Measurements from ENCODE around the gene ZNF473. TPM values are rescaled to one million over a fixed set of nuclear protein-coding genes. Genes with fewer than 3 reads are reported as not detected.
"Not testable (repeated sequence)": the region's sequence is repeated elsewhere in the genome, so short reads cannot be mapped to it uniquely, and the experiment has no call there.

The ZNF473 gene
- total and polyA plus RNA-seq, 2 experiments from 2014 or later = 3.3 to 18.9 TPM

DNA sequence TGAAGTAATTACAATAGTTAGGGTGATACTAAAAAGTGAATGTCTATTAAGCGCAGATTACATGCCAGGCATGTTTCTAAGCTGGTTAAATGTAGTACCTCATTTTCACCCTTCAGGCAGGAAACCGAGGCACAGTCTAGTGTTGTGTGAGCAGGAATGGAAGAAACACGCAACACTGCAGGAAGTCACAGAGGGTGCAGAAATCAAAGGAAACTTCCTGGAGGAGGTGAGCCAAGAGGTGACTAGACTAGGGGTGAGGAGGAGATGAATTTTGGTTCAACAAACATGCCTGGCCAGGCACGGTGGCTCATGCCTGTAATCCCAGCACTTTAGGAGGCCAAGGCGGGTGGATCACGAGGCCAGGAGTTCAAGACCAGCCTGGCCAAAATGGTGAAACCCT is 41.8 kb downstream of the ZNF473 start:
- no peaks in the 10 kb centered on the region for H3K79me2 ChIP-seq (replicated peaks; ENCODE audit: insufficient read depth)
- no peaks in the 10 kb centered on the region for H3K36me3 ChIP-seq (ENCODE audit: insufficient read depth)
- peaks cover 35% of the 10 kb centered on the region for H3K36me3 Mint-ChIP-seq (ENCODE audit: low read depth)
- H4K20me1 ChIP-seq (replicated peaks; ENCODE audit: insufficient read depth) = no peaks in the 10 kb centered on the region
- no peaks in the 10 kb centered on the region for H3F3A ChIP-seq (replicated peaks; ENCODE audit: low read depth)
- no peak overlapping the region for H2AFZ ChIP-seq
- H3K27ac Mint-ChIP-seq = no peak overlapping the region
- TF ChIP-seq STAT1 (IDR thresholded peaks at IDR 0.05; ENCODE audit: unreplicated experiment) (no peak), NANOG (IDR thresholded peaks at IDR 0.05; ENCODE audit: borderline replicate concordance) (no peak), JUNB (IDR thresholded peaks at IDR 0.05; ENCODE audit: unreplicated experiment) (no peak)
- peaks cover 92% of the 10 kb centered on the region for H3K9me3 Mint-ChIP-seq
- no peak overlapping the region for H3K4me3 ChIP-seq
- no peaks in the 10 kb centered on the region for H3K4me1 Mint-ChIP-seq
- H3K4me3 Mint-ChIP-seq = no peak overlapping the region; the same call in 2 of the 3 replicates
- peaks cover 6% of the 10 kb centered on the region for H3K27me3 Mint-ChIP-seq (ENCODE audit: insufficient read depth, low read depth, poor library complexity)
- ATAC-seq (no peak), DNase-seq (ENCODE audit: low spot score) (no peak)
- no peaks in the 10 kb centered on the region for H3K9me2 ChIP-seq (ENCODE audit: insufficient read depth)
- no peak overlapping the region for H3K4me2 ChIP-seq
- no peaks in the 10 kb centered on the region for H3K27me3 ChIP-seq (ENCODE audit: insufficient read depth)
- H3K27ac ChIP-seq (ENCODE audit: low read depth) = no peak overlapping the region
- H3K4me1 ChIP-seq (ENCODE audit: insufficient read depth) = no peaks in the 10 kb centered on the region

DNA sequence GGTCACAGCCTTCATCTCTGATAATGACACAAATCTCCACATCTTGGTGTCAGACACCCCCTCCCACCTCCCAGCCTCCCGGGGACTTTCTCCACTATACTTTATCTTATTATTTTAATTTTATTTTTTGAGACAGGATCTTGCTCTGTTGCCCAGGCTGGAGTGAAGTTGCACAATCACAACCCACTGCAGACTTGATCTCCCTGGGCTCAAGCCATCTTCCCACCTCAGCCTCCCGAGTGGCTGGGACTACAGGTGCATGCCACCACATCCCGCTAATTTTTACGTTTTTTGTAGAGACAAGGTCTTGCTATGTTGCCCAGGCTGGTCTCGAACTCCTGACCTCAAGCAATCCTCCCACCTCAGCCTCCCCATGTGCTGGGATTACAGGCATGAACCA is 42.6 kb downstream of the ZNF473 start:
- H3K4me1 Mint-ChIP-seq; H4K20me1 ChIP-seq (replicated peaks; ENCODE audit: insufficient read depth); H3K4me3 ChIP-seq; H3K27ac Mint-ChIP-seq; H3K9me2 ChIP-seq (ENCODE audit: insufficient read depth); H3K27me3 ChIP-seq (ENCODE audit: insufficient read depth); ATAC-seq; H3K79me2 ChIP-seq (replicated peaks; ENCODE audit: insufficient read depth); H3K4me3 Mint-ChIP-seq; DNase-seq (ENCODE audit: low spot score); H3F3A ChIP-seq (replicated peaks; ENCODE audit: low read depth); H3K4me2 ChIP-seq; H3K27me3 Mint-ChIP-seq (ENCODE audit: insufficient read depth, low read depth, poor library complexity); H3K36me3 ChIP-seq (ENCODE audit: insufficient read depth); H3K27ac ChIP-seq (ENCODE audit: low read depth); H2AFZ ChIP-seq; H3K4me1 ChIP-seq (ENCODE audit: insufficient read depth): not testable (repeated sequence)
- peaks cover 94% of the 10 kb centered on the region for H3K9me3 Mint-ChIP-seq
- H3K36me3 Mint-ChIP-seq (ENCODE audit: low read depth) = peaks cover 35% of the 10 kb centered on the region

- H3K27ac Mint-ChIP-seq; H3K4me2 ChIP-seq; H3K4me3 ChIP-seq; H3K27ac ChIP-seq (ENCODE audit: low read depth); ATAC-seq; H3K79me2 ChIP-seq (replicated peaks; ENCODE audit: insufficient read depth); H3K4me1 Mint-ChIP-seq; H3K4me1 ChIP-seq (ENCODE audit: insufficient read depth); DNase-seq (ENCODE audit: low spot score); H3K27me3 ChIP-seq (ENCODE audit: insufficient read depth); H3K9me2 ChIP-seq (ENCODE audit: insufficient read depth); H3K36me3 ChIP-seq (ENCODE audit: insufficient read depth); H3F3A ChIP-seq (replicated peaks; ENCODE audit: low read depth); H3K4me3 Mint-ChIP-seq; H4K20me1 ChIP-seq (replicated peaks; ENCODE audit: insufficient read depth); H2AFZ ChIP-seq: not testable (repeated sequence)
- H3K27me3 Mint-ChIP-seq (ENCODE audit: insufficient read depth, low read depth, poor library complexity) = peaks cover 12% of the 10 kb centered on the region
- H3K9me3 Mint-ChIP-seq = peaks cover 82% of the 10 kb centered on the region
- H3K36me3 Mint-ChIP-seq (ENCODE audit: low read depth) = peaks cover 11% of the 10 kb centered on the region
These were observed 49.3 kb downstream of the ZNF473 start for GRCh38 chr19:50075076-50075475.

DNA sequence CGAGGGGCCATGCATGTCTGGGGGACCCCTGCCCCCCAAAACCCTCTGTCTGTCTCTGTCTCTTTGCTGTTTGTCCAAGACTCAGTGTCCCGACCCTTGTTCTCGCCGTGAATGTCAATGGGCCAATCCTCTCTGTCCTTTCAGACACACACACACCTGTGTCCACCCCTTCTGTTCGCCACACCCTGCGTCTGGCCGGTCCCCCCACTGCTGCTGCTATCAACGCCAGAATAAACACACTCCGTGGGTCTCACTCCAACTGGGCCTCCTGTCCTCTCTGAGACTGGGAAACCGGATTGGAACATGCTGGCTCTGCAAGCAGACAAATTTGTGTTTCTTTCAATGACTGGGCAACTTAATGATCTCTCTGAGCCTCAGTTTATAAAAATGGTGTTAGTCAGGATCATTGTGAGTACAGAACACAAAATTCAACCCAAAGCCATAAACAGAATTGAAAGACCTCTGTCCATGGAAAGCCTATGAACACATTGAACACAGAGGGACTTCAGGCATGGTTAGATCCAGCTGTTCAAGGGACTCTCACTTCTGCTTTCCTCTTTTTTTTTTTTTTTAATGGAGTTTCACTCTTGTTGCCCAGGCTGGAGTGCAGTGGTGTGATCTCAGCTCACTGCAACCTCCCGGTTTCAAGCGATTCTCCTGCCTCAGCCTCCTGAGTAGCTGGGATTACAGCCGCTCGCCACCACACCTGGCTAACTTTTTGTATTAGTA is 50.0 kb downstream of the ZNF473 start:
- not testable (repeated sequence) for H3K27ac Mint-ChIP-seq; H2AFZ ChIP-seq; H3K4me1 Mint-ChIP-seq; H3K4me3 ChIP-seq; H3K4me2 ChIP-seq; H3K79me2 ChIP-seq (replicated peaks; ENCODE audit: insufficient read depth); H3K27ac ChIP-seq (ENCODE audit: low read depth); H3K9me2 ChIP-seq (ENCODE audit: insufficient read depth); H3K4me3 Mint-ChIP-seq; H3K4me1 ChIP-seq (ENCODE audit: insufficient read depth); DNase-seq (ENCODE audit: low spot score); H3F3A ChIP-seq (replicated peaks; ENCODE audit: low read depth); H3K27me3 ChIP-seq (ENCODE audit: insufficient read depth); ATAC-seq; H3K36me3 ChIP-seq (ENCODE audit: insufficient read depth); H4K20me1 ChIP-seq (replicated peaks; ENCODE audit: insufficient read depth)
- Mint-ChIP-seq H3K36me3 (ENCODE audit: low read depth) (peaks cover 11% of the 10 kb centered on the region), H3K27me3 (ENCODE audit: insufficient read depth, low read depth, poor library complexity) (peaks cover 11% of the 10 kb centered on the region), H3K9me3 (peaks cover 77% of the 10 kb centered on the region)

GRCh38 chr19:50076581-50077355 is 51.0 kb downstream of the ZNF473 start:
- not testable (repeated sequence) for H3F3A ChIP-seq (replicated peaks; ENCODE audit: low read depth); ATAC-seq; H3K27ac Mint-ChIP-seq; DNase-seq (ENCODE audit: low spot score); H3K4me1 Mint-ChIP-seq; H3K9me2 ChIP-seq (ENCODE audit: insufficient read depth); H3K36me3 ChIP-seq (ENCODE audit: insufficient read depth); H3K27ac ChIP-seq (ENCODE audit: low read depth); H3K27me3 ChIP-seq (ENCODE audit: insufficient read depth); H3K4me3 ChIP-seq; H3K4me2 ChIP-seq; H3K4me1 ChIP-seq (ENCODE audit: insufficient read depth); H4K20me1 ChIP-seq (replicated peaks; ENCODE audit: insufficient read depth); H3K79me2 ChIP-seq (replicated peaks; ENCODE audit: insufficient read depth); H2AFZ ChIP-seq; H3K4me3 Mint-ChIP-seq
- H3K9me3 Mint-ChIP-seq = peaks cover 76% of the 10 kb centered on the region
- H3K36me3 Mint-ChIP-seq (ENCODE audit: low read depth) = peaks cover 11% of the 10 kb centered on the region
- H3K27me3 Mint-ChIP-seq (ENCODE audit: insufficient read depth, low read depth, poor library complexity) = peaks cover 11% of the 10 kb centered on the region

DNA sequence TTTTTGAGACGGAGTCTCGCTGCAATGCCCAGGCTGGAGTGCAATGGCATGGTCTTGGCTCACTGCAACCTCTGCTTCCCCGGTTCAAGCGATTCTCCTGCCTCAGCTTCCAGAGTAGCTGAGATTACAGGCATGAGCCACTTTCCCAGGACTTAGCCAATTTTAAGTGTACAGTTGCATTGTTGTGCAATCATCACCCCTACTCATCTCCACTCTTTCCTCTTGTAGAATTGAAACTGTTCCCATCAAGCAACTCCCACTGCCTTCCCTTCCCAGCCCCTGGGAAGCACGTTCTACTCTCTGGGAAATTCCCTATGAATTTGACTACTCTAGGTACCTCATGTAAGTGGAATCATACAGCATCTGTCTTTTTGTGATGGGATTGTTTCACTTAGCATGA is 53.2 kb downstream of the ZNF473 start:
- H3K79me2 ChIP-seq (replicated peaks; ENCODE audit: insufficient read depth); H3K36me3 Mint-ChIP-seq (ENCODE audit: low read depth); H3K36me3 ChIP-seq (ENCODE audit: insufficient read depth); H3K9me2 ChIP-seq (ENCODE audit: insufficient read depth); H3K27ac Mint-ChIP-seq; H3K4me1 ChIP-seq (ENCODE audit: insufficient read depth); H3K27me3 ChIP-seq (ENCODE audit: insufficient read depth); H2AFZ ChIP-seq; H3K4me3 Mint-ChIP-seq; H3F3A ChIP-seq (replicated peaks; ENCODE audit: low read depth); H3K4me3 ChIP-seq; ATAC-seq; H3K27ac ChIP-seq (ENCODE audit: low read depth); H3K4me1 Mint-ChIP-seq; H4K20me1 ChIP-seq (replicated peaks; ENCODE audit: insufficient read depth); H3K4me2 ChIP-seq; H3K27me3 Mint-ChIP-seq (ENCODE audit: insufficient read depth, low read depth, poor library complexity); DNase-seq (ENCODE audit: low spot score): not testable (repeated sequence)
- peaks cover 73% of the 10 kb centered on the region for H3K9me3 Mint-ChIP-seq
